Measurements from ENCODE around the gene CTAG1A. TPM values are rescaled to one million over a fixed set of nuclear protein-coding genes. Genes with fewer than 3 reads are reported as not detected.
"Not testable (repeated sequence)": the region's sequence is repeated elsewhere in the genome, so short reads cannot be mapped to it uniquely, and the experiment has no call there.

The CTAG1A gene
- total RNA-seq, 4 donors from 2014 or later: not detected

- H3K27ac ChIP-seq: no peak overlapping the region
- TF ChIP-seq POLR2A (IDR thresholded peaks at IDR 0.05): no peak
- no peak for TF ChIP-seq CTCF (IDR thresholded peaks at IDR 0.05 in 4 of 5, conservative IDR thresholded peaks at IDR 0.05 in 1 of 5)
- H3K4me1 ChIP-seq: no peaks in the 10 kb centered on the region
- no peak for DNase-seq
- in situ Hi-C loops (cut with MboI; ENCODE audit: low sequenced_read_pairs in 4 of 4): no loop called here
- no peak overlapping the region for H3K4me3 ChIP-seq
- intact Hi-C loops (cut with DNase I; ENCODE audit: low total_unique reads): no loop called here
- no peaks in the 10 kb centered on the region for H3K36me3 ChIP-seq
- no peak for ATAC-seq
- H3K9me3 ChIP-seq: no peaks in the 10 kb centered on the region
- no peaks in the 10 kb centered on the region for H3K27me3 ChIP-seq
These were observed 20.6 kb downstream of the CTAG1A start for GRCh38 chrX:154605566-154605965.

- Histone ChIP-seq H3K4me1 (no peaks in the 10 kb centered on the region), H3K9me3 (no peaks in the 10 kb centered on the region), H3K36me3 (no peaks in the 10 kb centered on the region), H3K4me3 (no peak overlapping the region), H3K27ac (no peak overlapping the region), H3K27me3 (no peaks in the 10 kb centered on the region)
- intact Hi-C loops (cut with DNase I; ENCODE audit: low total_unique reads) (no loop called here), in situ Hi-C loops (cut with MboI; ENCODE audit: low sequenced_read_pairs in 4 of 4) (no loop called here)
- TF ChIP-seq POLR2A (IDR thresholded peaks at IDR 0.05): no peak
- TF ChIP-seq CTCF (IDR thresholded peaks at IDR 0.05 in 4 of 5, conservative IDR thresholded peaks at IDR 0.05 in 1 of 5): no peak
- ATAC-seq (no peak), DNase-seq (no peak)
These were observed 22.4 kb downstream of the CTAG1A start for GRCh38 chrX:154607370-154607769.

- H3K4me1 ChIP-seq; DNase-seq; ATAC-seq; intact Hi-C loops (cut with DNase I; ENCODE audit: low total_unique reads); in situ Hi-C loops (cut with MboI; ENCODE audit: low sequenced_read_pairs in 4 of 4); H3K9me3 ChIP-seq; H3K4me3 ChIP-seq; H3K36me3 ChIP-seq; H3K27me3 ChIP-seq; H3K27ac ChIP-seq: not testable (repeated sequence)
These were observed 23.0 kb downstream of the CTAG1A start for GRCh38 chrX:154607976-154608375.

- in situ Hi-C loops (cut with MboI; ENCODE audit: low sequenced_read_pairs in 4 of 4); DNase-seq; ATAC-seq; H3K9me3 ChIP-seq; H3K27ac ChIP-seq; intact Hi-C loops (cut with DNase I; ENCODE audit: low total_unique reads); H3K4me3 ChIP-seq; H3K4me1 ChIP-seq; H3K27me3 ChIP-seq; H3K36me3 ChIP-seq: not testable (repeated sequence)
These were observed 23.9 kb downstream of the CTAG1A start for GRCh38 chrX:154608823-154609222.

GRCh38 chrX:154611146-154611545, 26.2 kb downstream of the CTAG1A start:
- H3K4me3 ChIP-seq; intact Hi-C loops (cut with DNase I; ENCODE audit: low total_unique reads); H3K27me3 ChIP-seq; H3K27ac ChIP-seq; DNase-seq; H3K36me3 ChIP-seq; H3K9me3 ChIP-seq; ATAC-seq; H3K4me1 ChIP-seq; in situ Hi-C loops (cut with MboI; ENCODE audit: low sequenced_read_pairs in 4 of 4): not testable (repeated sequence)

GRCh38 chrX:154613586-154613985, 28.7 kb downstream of the CTAG1A start:
- H3K27me3 ChIP-seq; H3K4me1 ChIP-seq; intact Hi-C loops (cut with DNase I; ENCODE audit: low total_unique reads); H3K27ac ChIP-seq; in situ Hi-C loops (cut with MboI; ENCODE audit: low sequenced_read_pairs in 4 of 4); H3K4me3 ChIP-seq; H3K9me3 ChIP-seq; ATAC-seq; H3K36me3 ChIP-seq; DNase-seq: not testable (repeated sequence)

- H3K27me3 ChIP-seq; H3K9me3 ChIP-seq; H3K4me3 ChIP-seq; H3K4me1 ChIP-seq; intact Hi-C loops (cut with DNase I; ENCODE audit: low total_unique reads); DNase-seq; ATAC-seq; H3K36me3 ChIP-seq; in situ Hi-C loops (cut with MboI; ENCODE audit: low sequenced_read_pairs in 4 of 4); H3K27ac ChIP-seq: not testable (repeated sequence)
These were observed 34.2 kb downstream of the CTAG1A start, which contains the start of gene CTAG1B for GRCh38 chrX:154619182-154619581. CTAG1B (minus strand) TSS chrX:154619282; CDS start chrX:154619218, 64 bp downstream.

GRCh38 chrX:154620767-154621414, 36.0 kb downstream of the CTAG1A start:
- H3K27ac ChIP-seq; H3K27me3 ChIP-seq; DNase-seq; H3K4me3 ChIP-seq; H3K9me3 ChIP-seq; H3K36me3 ChIP-seq; H3K4me1 ChIP-seq; in situ Hi-C loops (cut with MboI; ENCODE audit: low sequenced_read_pairs in 4 of 4); intact Hi-C loops (cut with DNase I; ENCODE audit: low total_unique reads); ATAC-seq: not testable (repeated sequence)

- H3K4me3 ChIP-seq; H3K9me3 ChIP-seq; ATAC-seq; H3K36me3 ChIP-seq; H3K4me1 ChIP-seq; intact Hi-C loops (cut with DNase I; ENCODE audit: low total_unique reads); H3K27ac ChIP-seq; in situ Hi-C loops (cut with MboI; ENCODE audit: low sequenced_read_pairs in 4 of 4); DNase-seq; H3K27me3 ChIP-seq: not testable (repeated sequence)
These were observed 44.0 kb downstream of the CTAG1A start for GRCh38 chrX:154628960-154629359.

- ATAC-seq; in situ Hi-C loops (cut with MboI; ENCODE audit: low sequenced_read_pairs in 4 of 4); H3K4me1 ChIP-seq; H3K27ac ChIP-seq; DNase-seq; intact Hi-C loops (cut with DNase I; ENCODE audit: low total_unique reads); H3K4me3 ChIP-seq; H3K27me3 ChIP-seq; H3K9me3 ChIP-seq; H3K36me3 ChIP-seq: not testable (repeated sequence)
These were observed 46.0 kb downstream of the CTAG1A start for GRCh38 chrX:154630949-154631348.

All from gastrocnemius medialis (tissue), 4 donors.